ENCODE measurements around the gene COPS7B.

Gene COPS7B

DNA sequence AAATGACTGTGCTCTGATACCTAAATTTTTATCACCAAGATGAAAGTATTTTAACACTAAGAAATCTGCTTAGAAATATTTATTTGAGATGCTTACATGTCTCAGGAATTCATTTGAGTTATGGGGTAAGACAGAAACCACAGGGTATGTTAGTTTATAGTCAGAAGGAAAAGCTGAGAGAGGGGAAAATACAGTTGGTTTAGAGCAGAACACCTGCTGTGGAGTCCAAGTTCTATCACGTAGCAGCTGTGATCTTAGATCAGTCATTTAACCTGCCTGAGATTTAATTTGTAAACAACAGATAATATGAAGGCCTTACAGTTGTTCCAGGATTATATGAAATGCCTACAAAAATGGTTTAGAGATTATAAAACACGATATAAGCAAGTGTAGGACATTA lies 34.2 kb upstream of the COPS7B start:
- TF ChIP-seq, protein P1, sequence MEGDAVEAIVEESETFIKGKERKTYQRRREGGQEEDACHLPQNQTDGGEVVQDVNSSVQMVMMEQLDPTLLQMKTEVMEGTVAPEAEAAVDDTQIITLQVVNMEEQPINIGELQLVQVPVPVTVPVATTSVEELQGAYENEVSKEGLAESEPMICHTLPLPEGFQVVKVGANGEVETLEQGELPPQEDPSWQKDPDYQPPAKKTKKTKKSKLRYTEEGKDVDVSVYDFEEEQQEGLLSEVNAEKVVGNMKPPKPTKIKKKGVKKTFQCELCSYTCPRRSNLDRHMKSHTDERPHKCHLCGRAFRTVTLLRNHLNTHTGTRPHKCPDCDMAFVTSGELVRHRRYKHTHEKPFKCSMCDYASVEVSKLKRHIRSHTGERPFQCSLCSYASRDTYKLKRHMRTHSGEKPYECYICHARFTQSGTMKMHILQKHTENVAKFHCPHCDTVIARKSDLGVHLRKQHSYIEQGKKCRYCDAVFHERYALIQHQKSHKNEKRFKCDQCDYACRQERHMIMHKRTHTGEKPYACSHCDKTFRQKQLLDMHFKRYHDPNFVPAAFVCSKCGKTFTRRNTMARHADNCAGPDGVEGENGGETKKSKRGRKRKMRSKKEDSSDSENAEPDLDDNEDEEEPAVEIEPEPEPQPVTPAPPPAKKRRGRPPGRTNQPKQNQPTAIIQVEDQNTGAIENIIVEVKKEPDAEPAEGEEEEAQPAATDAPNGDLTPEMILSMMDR (IDR thresholded peaks at IDR 0.05; ENCODE audit: control insufficient read depth, extremely low read depth, insufficient read depth), result no peak
- no peak for DNase-seq (ENCODE audit: low read depth)
- no peak overlapping the region for H3K4me3 ChIP-seq (ENCODE audit: low read depth, low read length)

DNA sequence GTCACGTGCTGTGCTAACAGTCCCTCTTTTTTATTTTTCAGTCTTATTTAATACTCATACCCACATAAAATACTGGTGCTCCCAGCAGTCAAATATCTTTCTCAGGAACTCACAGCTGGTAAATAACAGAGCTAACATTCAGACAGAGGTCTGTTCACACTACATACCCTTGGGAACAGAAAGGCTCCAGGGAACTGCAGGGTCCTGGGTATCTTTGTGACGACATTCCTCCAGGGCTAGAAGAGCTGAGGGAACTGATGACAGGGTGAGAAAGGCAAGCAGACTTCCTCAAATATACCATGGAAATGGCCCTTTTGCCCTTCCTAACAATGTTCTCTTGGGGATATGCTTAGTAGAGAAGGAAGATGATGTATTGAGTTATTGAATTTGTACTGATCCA lies 24.5 kb upstream of the COPS7B start:
- no peak overlapping the region for H3K4me3 ChIP-seq (ENCODE audit: low read depth, low read length)
- TF ChIP-seq, protein P1 (IDR thresholded peaks at IDR 0.05; ENCODE audit: control insufficient read depth, extremely low read depth, insufficient read depth), result no peak
- DNase-seq (ENCODE audit: low read depth), result no peak

DNA sequence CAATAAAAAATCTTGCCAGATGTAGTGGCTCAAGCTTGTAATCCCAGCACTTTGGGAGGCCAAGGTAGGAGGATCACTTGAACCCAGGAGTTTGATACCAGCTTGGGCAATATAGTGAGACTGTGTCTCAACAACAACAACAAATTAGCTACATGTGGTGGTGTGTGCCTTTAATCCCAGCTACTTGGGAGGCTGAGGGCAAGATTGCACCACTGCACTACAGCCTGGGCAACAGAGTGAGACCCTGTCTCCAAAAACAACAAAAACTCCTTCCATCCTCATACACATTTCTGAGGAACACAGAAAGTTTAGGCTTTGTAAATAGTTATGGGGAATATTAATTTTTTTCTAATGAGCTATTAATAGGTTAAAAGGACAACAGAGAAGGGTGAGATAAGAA lies 22.1 kb upstream of the COPS7B start:
- TF ChIP-seq, protein P1 (IDR thresholded peaks at IDR 0.05; ENCODE audit: control insufficient read depth, extremely low read depth, insufficient read depth), result no peak
- no peak for DNase-seq (ENCODE audit: low read depth)
- H3K4me3 ChIP-seq (ENCODE audit: low read depth, low read length), result no peak overlapping the region

DNA sequence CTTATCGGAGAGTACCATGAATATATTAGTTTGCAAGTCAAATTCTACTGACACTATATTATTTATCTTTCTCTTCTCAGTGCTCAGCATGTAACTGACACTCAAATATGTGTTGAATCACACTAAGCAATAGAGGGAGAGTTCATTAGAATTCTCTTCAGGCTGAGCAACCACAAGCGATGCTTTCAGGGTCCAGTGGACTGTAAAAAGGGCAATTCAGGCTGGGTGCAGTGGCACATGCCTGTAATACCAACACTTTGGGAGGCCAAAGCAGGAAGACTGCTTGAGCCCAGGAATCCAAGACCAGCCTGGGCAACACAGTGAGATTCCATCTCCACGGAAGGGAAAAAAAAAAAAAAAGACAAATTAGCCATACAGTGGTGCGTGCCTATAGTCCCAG lies 21.5 kb upstream of the COPS7B start:
- no peak overlapping the region for H3K4me3 ChIP-seq (ENCODE audit: low read depth, low read length)
- no peak for DNase-seq (ENCODE audit: low read depth)
- TF ChIP-seq, protein P1 (IDR thresholded peaks at IDR 0.05; ENCODE audit: control insufficient read depth, extremely low read depth, insufficient read depth), result no peak

DNA sequence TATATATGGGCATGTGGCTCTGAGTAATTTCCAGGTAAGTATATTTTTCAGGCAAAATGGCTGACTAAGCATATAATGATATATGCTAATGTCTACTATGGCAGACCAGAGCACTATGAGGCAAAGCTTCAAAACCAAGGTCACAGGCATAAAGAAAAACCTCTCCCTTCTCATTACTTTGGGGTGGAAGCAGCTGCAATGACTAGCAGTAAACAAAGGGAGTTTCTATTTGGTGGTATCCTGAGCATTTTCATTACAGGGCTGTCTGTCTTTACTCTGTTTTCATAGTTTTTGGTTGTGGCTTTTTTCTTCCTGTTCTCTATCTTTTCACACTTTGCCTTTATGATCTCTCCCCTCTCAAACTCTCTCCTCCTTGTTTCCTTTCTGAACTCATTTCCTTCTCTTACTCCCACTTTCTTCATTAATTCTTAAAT lies 20.7 kb upstream of the COPS7B start:
- H3K4me3 ChIP-seq (ENCODE audit: low read depth, low read length), result no peak overlapping the region
- no peak for DNase-seq (ENCODE audit: low read depth)
- TF ChIP-seq, protein P1 (IDR thresholded peaks at IDR 0.05; ENCODE audit: control insufficient read depth, extremely low read depth, insufficient read depth), result no peak

DNA sequence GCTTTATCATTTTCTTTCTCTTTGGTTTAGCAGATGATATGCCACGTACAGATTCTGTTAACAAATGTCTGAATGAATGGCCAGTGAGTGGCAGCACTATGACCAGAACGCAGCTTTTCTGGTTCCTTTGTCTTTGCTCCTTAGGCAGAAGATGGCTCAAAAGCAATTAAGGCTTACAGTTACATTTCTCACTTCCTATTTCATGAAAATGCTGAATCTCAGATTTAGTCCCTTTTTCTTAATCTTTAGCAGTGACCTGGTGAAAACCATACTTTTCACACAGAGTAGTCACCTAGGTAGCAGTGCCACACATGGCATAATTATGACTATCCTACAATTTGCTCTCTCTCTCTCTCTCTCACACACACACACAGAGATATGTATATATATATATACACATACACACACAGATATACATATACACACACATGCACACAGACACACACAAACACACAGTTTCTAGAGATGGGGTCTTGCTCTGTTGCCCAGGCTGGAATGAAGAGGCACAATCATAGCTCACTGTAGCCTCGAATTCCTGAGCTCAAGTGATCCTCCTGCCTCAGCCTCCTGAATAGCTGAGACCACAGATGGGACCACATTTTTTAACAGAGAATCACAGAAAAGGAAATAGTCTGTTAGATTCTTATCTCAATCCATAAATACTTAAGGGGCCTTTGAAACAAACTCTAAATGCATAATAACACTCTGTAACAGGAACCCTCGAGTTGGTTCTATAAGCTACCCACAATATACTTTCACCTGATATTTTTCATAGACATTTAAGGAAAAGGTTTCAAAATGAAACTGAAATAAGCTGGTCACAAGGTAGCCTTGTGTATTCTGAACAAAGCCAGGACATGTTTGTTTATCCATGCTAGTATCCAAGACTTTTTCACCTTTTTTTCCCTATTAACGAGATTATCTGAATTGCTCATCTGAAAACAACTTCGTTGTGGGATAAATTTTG lies 16.8 kb upstream of the COPS7B start:
- no peak for DNase-seq (ENCODE audit: low read depth)
- no peak overlapping the region for H3K4me3 ChIP-seq (ENCODE audit: low read depth, low read length)
- TF ChIP-seq, protein P1 (IDR thresholded peaks at IDR 0.05; ENCODE audit: control insufficient read depth, extremely low read depth, insufficient read depth), result no peak
